ENCODE data around the gene KCNN1.
"Not testable (repeated sequence)": the region's sequence is repeated elsewhere in the genome, so short reads cannot be mapped to it uniquely, and the experiment has no call there.

KCNN1 gene

GRCh38 chr19:17966550-17967256 lies at the start of gene KCNN1:
Gene KCNN1, plus strand, starts transcription at chr19:17967107. Its CDS starts 6,782 bp downstream, at chr19:17973889.
- no peak for DNase-seq

- DNase-seq: not testable (repeated sequence)
Observed at GRCh38 chr19:17918151-17918550, 48.8 kb upstream of the KCNN1 start.

- not testable (repeated sequence) for DNase-seq
Observed at GRCh38 chr19:17919122-17919521, 47.8 kb upstream of the KCNN1 start.

GRCh38 chr19:17920527-17920926 lies 46.4 kb upstream of the KCNN1 start:
- no peak for DNase-seq

GRCh38 chr19:17922138-17922537 lies 44.8 kb upstream of the KCNN1 start:
- DNase-seq: no peak

- DNase-seq: no peak
Observed at GRCh38 chr19:17926044-17926443, 40.9 kb upstream of the KCNN1 start.

- no peak for DNase-seq
Observed at GRCh38 chr19:17929056-17929455, 37.9 kb upstream of the KCNN1 start.

- DNase-seq: peak; percentile 13
Observed at GRCh38 chr19:17931532-17932191, 35.2 kb upstream of the KCNN1 start.

GRCh38 chr19:17932485-17933338 lies 34.2 kb upstream of the KCNN1 start, which contains the start of gene CCDC124:
Gene CCDC124, plus strand, starts transcription at chr19:17933015. Its CDS starts 3,406 bp downstream, at chr19:17936421.
- peak; percentile 89 for DNase-seq

- no peak for DNase-seq
Observed at GRCh38 chr19:17933414-17934129, 33.3 kb upstream of the KCNN1 start.

GRCh38 chr19:17936379-17936778 lies 30.5 kb upstream of the KCNN1 start:
- DNase-seq: no peak

GRCh38 chr19:17937371-17937900 lies 29.5 kb upstream of the KCNN1 start:
- no peak for DNase-seq

GRCh38 chr19:17938092-17938845 lies 28.6 kb upstream of the KCNN1 start:
- peak; percentile 84 for DNase-seq

GRCh38 chr19:17942181-17942580 lies 24.7 kb upstream of the KCNN1 start:
- no peak for DNase-seq

- DNase-seq: no peak
Observed at GRCh38 chr19:17942582-17943273, 24.2 kb upstream of the KCNN1 start.

GRCh38 chr19:17943274-17944221 lies 23.4 kb upstream of the KCNN1 start:
- DNase-seq: no peak

- peak; percentile 76 for DNase-seq
Observed at GRCh38 chr19:17944301-17944700, 22.6 kb upstream of the KCNN1 start.

- no peak for DNase-seq
Observed at GRCh38 chr19:17946965-17947784, 19.7 kb upstream of the KCNN1 start.

Measured in fibroblast of upper back skin (primary cell).